Adrenal gland (tissue), 12 donors: ENCODE data around the gene PIGH. TPM values are rescaled to one million over a fixed set of nuclear protein-coding genes. Genes with fewer than 3 reads are reported as not detected.

Experiments used
- DNase-seq, 7 donors: peaks; one replicate each; pipeline ENCODE4 v3.0.0-alpha.2; 2019 to 2020
- H3K27ac ChIP-seq, 5 donors: fragments of 200-600 bp; sonication (generic) in 4 of 5; 1 replicate in 3 of 5; 2 replicates in 2 of 5; pipeline versions ENCODE4 v1.5.1 to v1.8.0; 2016 to 2020; ENCODE audit warnings: mild to moderate bottlenecking in 1 of 5
- H3K27me3 ChIP-seq: fragments of 200-600 bp; 2 replicates; pipeline ENCODE4 v1.8.0; 2021
- H3K36me3 ChIP-seq, 2 donors: fragments of 200-600 bp; replicated peaks in 1 of 2; 1 replicate in 1 of 2; 2 replicates in 1 of 2; pipeline versions ENCODE4 v1.5.1 to v1.8.0; 2018 to 2022
- H3K4me1 ChIP-seq, 2 donors: fragments of 200-600 bp; replicated peaks in 1 of 2; 1 replicate in 1 of 2; 2 replicates in 1 of 2; pipeline versions ENCODE4 v1.5.1 to v1.8.0; 2018 to 2021
- H3K4me3 ChIP-seq, 4 donors: fragments of 200-600 bp; sonication (generic) in 3 of 4; one replicate each; pipeline ENCODE4 v1.5.1; 2016 to 2018
- H3K9me3 ChIP-seq, 3 donors: fragments of 200-600 bp; sonication (generic) in 1 of 3; replicated peaks in 1 of 3; 1 replicate in 2 of 3; 2 replicates in 1 of 3; pipeline versions ENCODE4 v1.5.1 to v1.8.0; 2016 to 2021
- POLR2A ChIP-seq, 2 donors: fragments of 450-650 bp; IDR thresholded peaks; one replicate each; pipeline ENCODE4 v1.6.1; 2017; ENCODE audit warnings: antibody characterized with exemption in 2 of 2, mild to moderate bottlenecking in 2 of 2, moderate library complexity in 1 of 2
- WGBS, 4 donors: extraction: QIAGEN DNeasy Blood & Tissue Kit in 2 of 4; methylation state at CpG; one replicate each; pipeline versions ENCODE4 v1.1.5 to v1.1.7; 2013 to 2017; 5-methylcytosine and 5-hydroxymethylcytosine counted together
- intact Hi-C, 2 donors: fragments of 100-400 bp; cut with DNase I; formaldehyde crosslinking; loops; one replicate each; pipeline versions ENCODE4 v1.14.1 to v1.15.0; 2022 to 2023
- polyA plus RNA-seq, 3 donors: library from polyadenylated mRNA; stranded (reverse); fragments of 200-250 nt in 2 of 3; fragments of 350-450 nt in 1 of 3; fragmentation: Illumina TruSeq in 1 of 3; extraction: RNeasy Lipid Tissue Mini Kit (QIAGEN cat#74804) in 1 of 3; gene quantifications; one replicate each; pipeline ENCODE4 v1.2.3, GENCODE V29; 2013 to 2014
- total RNA-seq, 9 donors: library from RNA; depleted of rRNA in 4 of 9; stranded (reverse); fragments of >200 nt in 4 of 9; fragments of 120-200 nt in 1 of 9; fragmentation: NEBNext Ultra II Directional in 1 of 9; extraction: Animal tissue kit (Norgen Biotek cat#: 25700) in 1 of 9; gene quantifications; one replicate each; pipeline versions ENCODE4 v1.1.0 to v1.2.4, GENCODE V29; 2013 to 2023
- TF ChIP-seq, protein P1 (sequence below), 6 experiments: fragments of 450-650 bp in 4 of 6; fragments of 200-600 bp in 2 of 6; sonication (generic) in 1 of 6; IDR thresholded peaks; 1 replicate in 5 of 6; 2 replicates in 1 of 6; pipeline versions ENCODE4 v1.5.1 to v1.8.0; 2016 to 2021; ENCODE audit warnings: antibody characterized with exemption in 6 of 6, mild to moderate bottlenecking in 2 of 6, moderate library complexity in 1 of 6
- donor health status: healthy with polysubstance abuse.
- donor health status: Bipolar disorder and iron deficiency.
- donor health status: DM: yes; HTN: yes; CAD: no.
- donor health status: DM: no; HTN: no; CAD: no.
- donor health status: DM: no; HTN: no; CAD: no.
- donor health status: DM: yes; HTN: yes; CAD: no.

The PIGH gene
- total and polyA plus RNA-seq, 12 donors: 41.5 to 79.1 (median 50.7) TPM

DNA sequence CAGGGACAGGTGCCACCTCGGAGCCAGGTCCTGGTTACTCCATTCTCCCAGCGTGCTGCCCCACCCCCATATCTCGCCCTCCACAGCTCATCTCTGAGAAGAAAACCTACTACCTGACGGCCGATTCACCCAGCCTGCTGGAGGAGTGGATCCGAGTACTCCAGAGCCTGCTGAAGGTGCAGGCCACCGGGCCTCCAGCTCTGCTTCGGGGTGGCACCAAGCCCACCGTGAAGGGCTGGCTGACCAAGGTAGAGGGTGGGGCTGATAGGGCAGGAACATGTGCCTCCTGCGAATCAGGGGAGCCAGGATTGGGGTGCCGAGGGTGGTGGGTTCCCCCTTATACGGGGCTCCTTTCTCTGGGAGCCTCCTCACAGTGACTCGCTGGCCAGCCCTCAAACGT is 25.9 kb downstream of the PIGH start:
- H3K27me3 ChIP-seq: no peaks in the 10 kb centered on the region
- WGBS, 4 donors: 78 to 90% (median 87%) methylated on average over 7 to 14 of the region's 14 CpGs
- intact Hi-C loops: loop anchor here (5.0 kb wide), 3 partner anchors 47 to 147 kb away; no protein-coding TSS in a partner anchor
- TF ChIP-seq, protein P1, sequence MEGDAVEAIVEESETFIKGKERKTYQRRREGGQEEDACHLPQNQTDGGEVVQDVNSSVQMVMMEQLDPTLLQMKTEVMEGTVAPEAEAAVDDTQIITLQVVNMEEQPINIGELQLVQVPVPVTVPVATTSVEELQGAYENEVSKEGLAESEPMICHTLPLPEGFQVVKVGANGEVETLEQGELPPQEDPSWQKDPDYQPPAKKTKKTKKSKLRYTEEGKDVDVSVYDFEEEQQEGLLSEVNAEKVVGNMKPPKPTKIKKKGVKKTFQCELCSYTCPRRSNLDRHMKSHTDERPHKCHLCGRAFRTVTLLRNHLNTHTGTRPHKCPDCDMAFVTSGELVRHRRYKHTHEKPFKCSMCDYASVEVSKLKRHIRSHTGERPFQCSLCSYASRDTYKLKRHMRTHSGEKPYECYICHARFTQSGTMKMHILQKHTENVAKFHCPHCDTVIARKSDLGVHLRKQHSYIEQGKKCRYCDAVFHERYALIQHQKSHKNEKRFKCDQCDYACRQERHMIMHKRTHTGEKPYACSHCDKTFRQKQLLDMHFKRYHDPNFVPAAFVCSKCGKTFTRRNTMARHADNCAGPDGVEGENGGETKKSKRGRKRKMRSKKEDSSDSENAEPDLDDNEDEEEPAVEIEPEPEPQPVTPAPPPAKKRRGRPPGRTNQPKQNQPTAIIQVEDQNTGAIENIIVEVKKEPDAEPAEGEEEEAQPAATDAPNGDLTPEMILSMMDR (IDR thresholded peaks at IDR 0.05): no peak
- no peak for TF ChIP-seq POLR2A (IDR thresholded peaks at IDR 0.05)
- H3K27ac ChIP-seq: no peak overlapping the region
- H3K4me1 ChIP-seq: no peaks in the 10 kb centered on the region
- peak in 1 of 7 donors; percentile 14 for DNase-seq
- no peaks in the 10 kb centered on the region for H3K36me3 ChIP-seq
- no peak overlapping the region for H3K4me3 ChIP-seq
- no peaks in the 10 kb centered on the region for H3K9me3 ChIP-seq

DNA sequence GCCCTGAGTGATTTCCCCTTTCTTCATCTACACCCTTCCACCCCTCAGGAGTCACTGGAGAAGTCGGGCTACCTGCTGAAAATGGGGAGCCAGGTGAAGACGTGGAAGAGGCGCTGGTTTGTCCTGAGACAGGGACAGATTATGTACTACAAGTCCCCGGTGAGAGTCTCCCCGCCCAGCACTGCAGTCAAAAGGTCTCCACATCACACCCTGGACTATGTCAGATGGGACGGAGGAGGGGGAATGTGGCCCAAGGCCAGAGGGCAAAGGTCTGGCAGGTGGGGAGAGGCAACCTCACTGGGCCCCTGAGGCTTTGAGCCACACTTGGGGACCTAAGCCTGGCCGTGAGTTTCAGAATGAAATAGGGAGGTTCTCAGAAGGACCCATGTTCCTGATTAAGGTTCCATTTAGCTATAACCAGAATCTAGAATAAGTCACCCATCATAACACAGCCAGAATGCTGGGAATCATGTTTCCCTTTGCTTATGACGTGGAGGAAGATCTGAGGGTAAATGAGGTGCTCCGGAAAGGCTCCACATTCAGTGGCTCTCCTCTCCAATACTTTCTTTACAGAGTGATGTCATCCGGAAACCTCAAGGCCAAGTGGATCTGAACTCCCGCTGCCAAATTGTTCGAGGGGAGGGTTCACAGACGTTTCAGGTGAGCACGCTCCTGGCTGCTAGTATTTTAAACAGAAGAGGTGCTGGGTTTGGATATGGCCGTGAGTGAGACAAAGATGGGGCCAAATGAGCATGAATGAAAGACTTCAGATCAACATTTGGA is 26.6 kb downstream of the PIGH start:
- WGBS, 4 donors: 69 to 76% (median 71%) methylated on average over 14 to 15 of the region's 15 CpGs
- H3K9me3 ChIP-seq: no peaks in the 10 kb centered on the region
- H3K4me3 ChIP-seq: no peak overlapping the region
- no peak for TF ChIP-seq POLR2A (IDR thresholded peaks at IDR 0.05)
- TF ChIP-seq, protein P1 (IDR thresholded peaks at IDR 0.05): no peak
- H3K27ac ChIP-seq: no peak overlapping the region
- H3K36me3 ChIP-seq: no peaks in the 10 kb centered on the region
- no peaks in the 10 kb centered on the region for H3K4me1 ChIP-seq
- DNase-seq: peak in 3 of 7 donors; percentile 9 to 25 (median 17)
- H3K27me3 ChIP-seq: no peaks in the 10 kb centered on the region
- intact Hi-C loops: loop anchor here (5.0 kb wide), 3 partner anchors 46 to 146 kb away; no protein-coding TSS in a partner anchor

DNA sequence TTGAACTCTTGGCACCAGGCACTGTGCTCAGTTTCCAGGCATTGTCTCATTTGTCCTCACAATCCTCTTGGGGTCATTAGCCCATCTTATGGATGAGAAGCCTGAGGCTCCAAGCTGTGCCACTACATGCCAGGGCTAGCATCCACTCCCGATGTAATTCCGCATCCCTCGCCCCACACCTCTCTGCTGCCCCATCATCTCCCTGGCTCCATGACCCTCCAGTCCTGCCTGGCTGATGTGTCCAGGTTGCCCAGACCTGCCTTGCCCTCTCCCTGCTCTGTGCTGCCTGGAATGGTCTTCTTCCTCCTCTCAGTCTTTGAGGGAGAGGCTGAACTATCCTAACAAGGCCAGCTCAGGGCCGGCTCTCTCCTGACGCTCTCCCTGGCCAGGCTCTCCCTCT is 27.5 kb downstream of the PIGH start:
- Histone ChIP-seq H3K4me3 (no peak overlapping the region), H3K36me3 (no peaks in the 10 kb centered on the region), H3K4me1 (peaks cover 4 to 5% of the 10 kb centered on the region in 2 donors), H3K27ac (no peak overlapping the region), H3K27me3 (no peaks in the 10 kb centered on the region), H3K9me3 (no peaks in the 10 kb centered on the region)
- no peak for TF ChIP-seq POLR2A (IDR thresholded peaks at IDR 0.05)
- TF ChIP-seq, protein P1 (IDR thresholded peaks at IDR 0.05): no peak
- WGBS, 4 donors: 85 to 91% (median 90%) methylated on average over 5 of the region's 5 CpGs
- DNase-seq: peak in 2 of 7 donors; percentile 3 to 9
- intact Hi-C loops: loop anchor here (5.0 kb wide), 3 partner anchors 45 to 145 kb away; no protein-coding TSS in a partner anchor

DNA sequence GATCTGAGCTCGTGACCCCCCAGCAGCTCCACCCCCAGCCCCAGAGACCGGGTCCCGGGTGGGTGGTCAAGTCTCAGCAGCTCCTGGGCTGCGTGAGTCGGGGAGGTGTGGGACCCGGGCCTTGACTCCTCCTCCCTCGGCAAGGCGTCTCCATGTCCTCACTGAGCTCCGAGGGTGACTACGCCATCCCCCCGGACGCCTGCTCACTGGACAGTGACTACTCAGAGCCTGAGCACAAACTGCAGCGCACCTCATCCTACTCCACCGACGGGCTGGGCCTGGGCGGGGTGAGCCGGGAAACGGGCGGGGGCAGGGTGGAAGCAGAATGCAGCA is 28.1 kb downstream of the PIGH start:
- no peaks in the 10 kb centered on the region for H3K27me3 ChIP-seq
- H3K9me3 ChIP-seq: no peaks in the 10 kb centered on the region
- TF ChIP-seq POLR2A (IDR thresholded peaks at IDR 0.05): no peak
- TF ChIP-seq, protein P1 (IDR thresholded peaks at IDR 0.05): no peak
- intact Hi-C loops: loop anchor here (5.0 kb wide), 3 partner anchors 45 to 145 kb away; no protein-coding TSS in a partner anchor
- WGBS, 4 donors: 77 to 87% (median 84%) methylated on average over 13 to 19 of the region's 19 CpGs; no CpG with 5 or more reads in 1 of the 4 donors
- H3K27ac ChIP-seq: no peak overlapping the region
- no peaks in the 10 kb centered on the region for H3K36me3 ChIP-seq
- DNase-seq: peak in 2 of 7 donors; percentile 7 to 17
- H3K4me1 ChIP-seq: peaks cover 7 to 11% of the 10 kb centered on the region in 2 donors
- H3K4me3 ChIP-seq: no peak overlapping the region
